GM04503 (cell line): ENCODE results near the gene AIFM2.
"Not testable (repeated sequence)": the region's sequence is repeated elsewhere in the genome, so short reads cannot be mapped to it uniquely, and the experiment has no call there.

Experiments used
- DNase-seq: peaks from one replicate; pipeline ENCODE4 v3.0.0-alpha.2; 2012; ENCODE audit warnings: low read depth

AIFM2 gene

DNA sequence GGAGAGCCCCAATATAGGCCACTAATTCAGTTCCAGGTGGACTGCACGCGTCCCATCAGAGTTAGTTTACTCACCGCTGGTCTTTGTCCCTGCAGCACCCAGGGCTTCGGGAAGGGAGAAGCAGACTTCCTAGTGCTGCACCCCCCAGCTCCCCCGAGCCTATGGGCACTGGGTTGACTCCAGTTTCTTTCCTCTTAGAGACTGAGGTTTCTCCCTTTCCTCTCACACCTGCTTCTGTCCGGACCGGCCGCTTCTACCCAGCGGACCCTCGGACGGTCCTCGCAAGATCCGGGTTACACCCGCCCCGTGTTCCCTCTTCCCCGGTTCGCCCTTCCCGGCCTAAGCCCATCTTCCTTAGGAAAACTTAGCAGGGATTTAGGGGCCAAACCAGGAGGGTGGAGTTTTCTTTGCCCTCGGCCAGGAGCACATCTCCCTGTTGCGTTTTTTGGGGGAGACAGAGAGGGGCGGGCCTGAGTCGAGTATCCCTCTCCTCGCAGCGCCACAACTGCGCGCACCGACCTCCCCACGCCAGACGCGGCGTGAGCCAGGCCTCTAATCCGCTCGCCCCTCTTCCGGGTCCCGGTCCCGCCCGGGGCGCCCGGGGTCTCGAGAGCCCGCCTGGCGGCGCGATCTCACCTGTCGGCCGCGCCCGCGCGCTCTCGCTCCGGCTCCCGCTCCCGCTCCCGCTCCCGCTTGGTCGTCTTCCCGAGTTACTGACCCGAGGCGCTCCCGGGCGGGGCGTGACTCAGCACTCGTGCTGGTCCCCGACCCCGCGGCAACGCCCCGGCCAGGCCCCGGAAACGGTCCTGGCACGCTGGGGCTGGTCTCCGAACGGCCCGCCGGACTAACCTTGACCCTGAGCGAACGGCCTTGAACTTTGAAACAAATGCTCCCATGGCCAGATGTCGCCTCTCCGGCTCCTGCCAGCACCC, at the start of gene AIFM2:
AIFM2 (minus strand) TSS at position 728 of the 932 bp plus-strand sequence. CDS start 8,741 bp downstream, outside the sequence.
- DNase-seq, result no peak

GRCh38 chr10:70179209-70179608, 46.6 kb upstream of the AIFM2 start:
- not testable (repeated sequence) for DNase-seq

- DNase-seq, result no peak
These were observed 45.6 kb upstream of the AIFM2 start for GRCh38 chr10:70178139-70178725.

GRCh38 chr10:70176441-70176840, 43.8 kb upstream of the AIFM2 start:
- DNase-seq, result no peak

GRCh38 chr10:70175516-70175915, 42.9 kb upstream of the AIFM2 start:
- DNase-seq, result no peak

- DNase-seq, result no peak
These were observed 41.6 kb upstream of the AIFM2 start for GRCh38 chr10:70174058-70174741.

GRCh38 chr10:70169649-70170364, 37.2 kb upstream of the AIFM2 start:
- DNase-seq, result no peak

DNA sequence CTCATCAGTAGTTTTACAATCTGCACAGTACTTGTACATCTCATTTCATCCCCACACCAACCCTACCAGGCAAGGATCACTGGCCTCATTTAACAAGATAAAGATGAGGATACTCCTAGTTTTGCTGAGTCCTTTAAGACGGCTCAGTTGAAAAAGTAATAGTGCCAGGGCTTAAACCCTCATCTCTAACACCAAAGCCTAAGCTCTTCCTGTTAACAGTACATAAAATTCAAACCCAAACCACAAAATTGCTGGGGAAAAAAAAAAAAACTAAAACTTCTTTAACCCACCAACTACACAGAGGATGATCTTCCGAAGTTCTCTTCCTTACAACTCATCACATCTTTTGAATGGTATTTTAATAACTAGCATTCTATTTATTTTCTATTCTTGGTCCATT, 36.4 kb upstream of the AIFM2 start:
- DNase-seq, result no peak

- DNase-seq, result no peak
These were observed 34.6 kb upstream of the AIFM2 start for GRCh38 chr10:70167246-70167645.

- no peak for DNase-seq
These were observed 33.8 kb upstream of the AIFM2 start for GRCh38 chr10:70166394-70166793.

DNA sequence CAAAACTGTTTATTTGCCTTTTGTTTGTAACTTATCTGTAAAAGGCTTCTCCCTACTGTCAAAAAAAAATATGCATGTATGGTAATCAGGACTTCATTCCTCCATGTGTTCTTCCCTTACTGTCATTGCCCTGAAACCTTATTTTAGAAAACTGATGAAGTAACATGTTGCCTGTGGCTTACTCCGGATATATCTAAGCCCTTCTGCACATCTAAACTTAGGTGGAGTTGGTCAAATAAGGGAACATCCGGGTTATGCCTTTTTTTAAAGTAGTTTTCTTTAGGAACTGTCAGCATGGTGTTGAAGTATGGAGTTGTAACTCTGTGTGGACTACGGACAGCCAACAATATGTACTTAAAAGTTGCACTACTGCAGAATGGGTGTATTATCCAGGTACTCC, 31.5 kb upstream of the AIFM2 start:
- DNase-seq, result no peak

- DNase-seq, result no peak
These were observed 30.8 kb upstream of the AIFM2 start for GRCh38 chr10:70163448-70163847.

DNA sequence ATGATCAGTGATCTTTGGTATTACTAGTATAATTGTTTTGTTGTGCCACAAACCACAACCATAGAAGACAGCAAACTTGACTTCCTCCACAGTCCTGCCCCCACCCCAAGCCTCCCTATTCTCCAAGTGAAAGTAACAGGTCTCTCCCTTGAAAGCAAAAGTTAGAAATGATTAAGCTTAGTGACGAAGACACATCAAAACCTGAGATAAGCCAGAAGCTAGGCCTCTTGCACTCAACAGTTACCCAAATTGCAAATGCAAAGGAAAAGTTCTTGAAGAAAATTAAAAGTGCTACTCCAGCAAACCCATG, 30.2 kb upstream of the AIFM2 start:
- no peak for DNase-seq

DNA sequence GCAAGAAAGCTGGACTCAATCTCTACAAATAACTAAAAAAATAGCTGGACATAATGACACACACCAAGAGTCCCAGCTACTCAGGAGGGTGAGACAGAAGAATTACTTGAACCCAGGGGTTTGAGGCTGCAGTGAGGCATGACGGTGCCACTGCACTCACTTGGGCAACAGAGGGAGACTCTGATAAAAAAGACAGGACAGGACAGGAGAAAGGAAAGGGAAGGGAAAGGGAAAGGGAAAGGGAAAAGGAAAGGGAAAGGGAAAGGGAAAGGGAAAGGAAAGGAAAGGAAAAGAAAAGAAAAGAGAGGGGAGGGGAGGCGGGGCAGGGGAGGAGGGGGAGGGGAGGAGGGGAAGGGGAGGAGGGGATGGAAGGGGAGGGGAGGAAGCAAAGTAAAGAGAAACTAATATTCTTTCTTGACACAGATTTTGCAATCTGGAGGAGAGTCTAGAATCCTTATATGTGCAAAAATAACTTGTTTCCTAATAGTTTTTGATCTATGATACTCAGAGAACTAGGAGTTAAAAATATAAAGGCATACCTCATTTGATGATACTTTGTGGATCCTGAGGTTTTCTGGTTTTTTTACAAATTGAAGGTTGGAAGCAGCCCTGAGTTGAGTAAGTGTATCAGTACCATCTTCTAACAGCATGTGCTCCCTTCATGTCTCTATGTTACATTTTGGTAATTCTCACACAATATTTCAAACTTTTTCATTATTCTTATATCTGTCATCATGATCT, 29.7 kb upstream of the AIFM2 start:
- no peak for DNase-seq

- no peak for DNase-seq
These were observed 28.2 kb upstream of the AIFM2 start for GRCh38 chr10:70160798-70161197.

- DNase-seq, result not testable (repeated sequence)
These were observed 26.7 kb upstream of the AIFM2 start for GRCh38 chr10:70159366-70159765.

GRCh38 chr10:70158113-70158512, 25.5 kb upstream of the AIFM2 start:
- DNase-seq, result no peak

GRCh38 chr10:70155255-70155838, 22.7 kb upstream of the AIFM2 start:
- no peak for DNase-seq

- no peak for DNase-seq
These were observed 15.9 kb upstream of the AIFM2 start for GRCh38 chr10:70148516-70148915.

GRCh38 chr10:70147259-70147625, 14.6 kb upstream of the AIFM2 start:
- DNase-seq, result no peak

- peak; percentile 77 for DNase-seq
These were observed 14.0 kb upstream of the AIFM2 start, which contains the start of gene TYSND1 for GRCh38 chr10:70146489-70147258. TSS of gene TYSND1 (minus strand) at chr10:70146700. CDS start at chr10:70146586, 114 bp downstream.
